Fibroblast of skin of right biceps (primary cell): Measurements from ENCODE around the gene ZNF174.

Experiments
- DNase-seq: peaks from one replicate; pipeline ENCODE4 v3.0.0-alpha.2; 2013

Gene ZNF174

GRCh38 chr16:3400779-3401688, at the start of gene ZNF174, which contains the start of gene ZSCAN32:
ZNF174 (plus strand) TSS chr16:3401215; CDS start chr16:3402005, 790 bp downstream.
ZSCAN32 (minus strand) TSS chr16:3401004; CDS start chr16:3397557, 3,447 bp downstream.
- peak; percentile 99 for DNase-seq

GRCh38 chr16:3355589-3355988, 45.4 kb upstream of the ZNF174 start, which contains the start of gene OR2C1:
OR2C1 (plus strand) TSS chr16:3355889; CDS start chr16:3355941, 52 bp downstream.
- DNase-seq = no peak

GRCh38 chr16:3356118-3356517, 44.9 kb upstream of the ZNF174 start:
- no peak for DNase-seq

- DNase-seq = no peak
These were observed 42.1 kb upstream of the ZNF174 start for GRCh38 chr16:3358871-3359270.

GRCh38 chr16:3362931-3363330, 38.1 kb upstream of the ZNF174 start:
- DNase-seq = no peak

- DNase-seq = peak; percentile 7
These were observed 37.2 kb upstream of the ZNF174 start for GRCh38 chr16:3363793-3364192.

- peak; percentile 96 for DNase-seq
These were observed 36.1 kb upstream of the ZNF174 start for GRCh38 chr16:3364774-3365427.

- DNase-seq = no peak
These were observed 31.9 kb upstream of the ZNF174 start for GRCh38 chr16:3369073-3369472.

GRCh38 chr16:3375680-3376079, 25.3 kb upstream of the ZNF174 start:
- DNase-seq = no peak

- no peak for DNase-seq
These were observed 23.1 kb upstream of the ZNF174 start for GRCh38 chr16:3377917-3378316.

- DNase-seq = no peak
These were observed 18.0 kb upstream of the ZNF174 start for GRCh38 chr16:3383045-3383448.

- no peak for DNase-seq
These were observed 12.7 kb upstream of the ZNF174 start for GRCh38 chr16:3388325-3388724.

GRCh38 chr16:3389663-3390338, 11.2 kb upstream of the ZNF174 start:
- no peak for DNase-seq

GRCh38 chr16:3400446-3400778, 603 bp upstream of the ZNF174 start:
- no peak for DNase-seq

- DNase-seq = peak; percentile 22
These were observed 843 bp downstream of the ZNF174 start for GRCh38 chr16:3401719-3402397.

GRCh38 chr16:3408561-3409197, 7.7 kb downstream of the ZNF174 start:
- no peak for DNase-seq

GRCh38 chr16:3413730-3414379, 12.8 kb downstream of the ZNF174 start:
- peak; percentile 7 for DNase-seq

- peak; percentile 67 for DNase-seq
These were observed 30.8 kb downstream of the ZNF174 start for GRCh38 chr16:3431779-3432219.

GRCh38 chr16:3434373-3434772, 33.4 kb downstream of the ZNF174 start:
- DNase-seq = no peak

GRCh38 chr16:3439637-3440036, 38.6 kb downstream of the ZNF174 start:
- no peak for DNase-seq
